Stimulated activated CD4-positive, alpha-beta T cell treated with anti-CD3 and anti-CD28 coated beads, Interleukin-4, amount 100 ng/mL, for 24 hours (primary cell): ENCODE results near the gene FBLN2.
"Not testable (repeated sequence)": the region's sequence is repeated elsewhere in the genome, so short reads cannot be mapped to it uniquely, and the experiment has no call there.

Experiments used
- DNase-seq: peaks from one replicate; pipeline ENCODE4 v3.0.0-alpha.2; 2020

FBLN2 gene

GRCh38 chr3:13514639-13515435 is 34.1 kb upstream of the FBLN2 start:
- no peak for DNase-seq

- DNase-seq = no peak
These were observed 32.9 kb upstream of the FBLN2 start for GRCh38 chr3:13515786-13516759.

- no peak for DNase-seq
These were observed 32.2 kb upstream of the FBLN2 start for GRCh38 chr3:13516760-13517135.

DNA sequence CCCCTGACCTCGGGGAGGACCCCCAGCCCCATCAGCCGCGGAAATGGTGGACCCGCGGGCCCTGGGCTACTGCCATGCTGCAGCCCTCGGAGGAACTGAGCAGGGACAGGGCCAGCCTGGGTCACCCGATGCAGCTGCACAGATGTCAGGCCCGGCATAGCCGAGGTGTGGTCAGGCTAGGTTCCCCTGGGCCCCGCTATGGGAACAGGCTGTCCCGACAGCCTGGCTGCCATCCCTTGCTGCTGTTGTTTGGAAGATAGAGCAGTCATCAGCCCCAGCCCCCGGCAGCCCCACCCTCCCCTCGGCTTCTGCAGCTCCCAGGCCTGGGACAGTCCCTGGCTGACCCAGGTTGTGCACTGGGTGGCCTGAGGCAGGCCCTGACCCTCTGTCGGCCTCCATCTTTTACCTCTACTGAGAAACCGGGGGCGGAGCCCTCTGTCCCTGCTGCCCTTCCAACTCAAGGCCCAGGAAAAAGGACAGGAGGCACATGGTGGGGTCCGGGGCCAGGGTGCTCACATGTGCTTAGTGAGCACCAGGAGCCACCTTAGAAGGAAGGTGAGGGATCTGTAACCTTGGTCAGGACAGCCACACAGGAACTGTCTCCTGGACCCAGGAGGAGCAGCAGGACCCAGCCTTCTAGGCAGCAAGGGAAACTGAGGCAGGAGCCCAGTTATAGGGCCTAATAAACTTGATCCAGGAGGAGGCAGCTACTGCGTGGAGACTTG is 31.5 kb upstream of the FBLN2 start:
- no peak for DNase-seq

GRCh38 chr3:13518516-13518953 is 30.4 kb upstream of the FBLN2 start:
- no peak for DNase-seq

- DNase-seq = no peak
These were observed 29.7 kb upstream of the FBLN2 start for GRCh38 chr3:13519006-13519791.

DNA sequence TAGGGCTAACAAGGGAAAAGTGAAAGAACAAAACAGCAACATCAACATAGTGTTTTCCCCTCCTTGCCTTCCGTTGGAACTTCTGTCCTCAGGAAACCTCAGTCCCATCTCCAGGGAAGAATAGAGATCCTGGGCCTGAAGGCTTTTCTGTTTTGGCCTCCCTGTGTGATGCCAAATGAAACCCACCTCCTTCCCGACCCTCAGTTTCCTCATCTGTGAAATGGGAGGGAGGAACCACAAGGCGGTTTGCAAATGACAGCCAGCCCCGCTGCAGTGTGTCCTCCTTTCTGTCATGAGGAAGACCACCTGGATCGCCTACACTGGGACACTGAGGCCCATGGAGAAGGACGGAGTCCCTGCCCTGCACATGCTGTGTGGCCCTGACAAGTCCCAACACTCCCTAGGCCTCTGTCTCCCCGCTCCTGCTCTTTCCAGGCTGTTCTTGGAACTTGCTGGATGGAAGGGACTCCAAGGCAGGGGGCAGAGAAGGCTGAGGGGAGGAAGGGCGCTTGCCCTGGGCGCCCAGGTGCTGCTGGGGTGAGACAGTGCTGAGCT is 28.5 kb upstream of the FBLN2 start:
- DNase-seq = no peak

GRCh38 chr3:13521309-13521708 is 27.6 kb upstream of the FBLN2 start:
- DNase-seq = no peak

GRCh38 chr3:13521749-13522148 is 27.2 kb upstream of the FBLN2 start:
- DNase-seq = not testable (repeated sequence)

GRCh38 chr3:13522236-13522635 is 26.7 kb upstream of the FBLN2 start:
- DNase-seq = no peak

- no peak for DNase-seq
These were observed 23.8 kb upstream of the FBLN2 start for GRCh38 chr3:13524979-13525669.

GRCh38 chr3:13525827-13526625 is 22.9 kb upstream of the FBLN2 start:
- DNase-seq = no peak

- DNase-seq = no peak
These were observed 22.3 kb upstream of the FBLN2 start for GRCh38 chr3:13526626-13526949.

GRCh38 chr3:13528217-13528867 is 20.6 kb upstream of the FBLN2 start:
- no peak for DNase-seq

DNA sequence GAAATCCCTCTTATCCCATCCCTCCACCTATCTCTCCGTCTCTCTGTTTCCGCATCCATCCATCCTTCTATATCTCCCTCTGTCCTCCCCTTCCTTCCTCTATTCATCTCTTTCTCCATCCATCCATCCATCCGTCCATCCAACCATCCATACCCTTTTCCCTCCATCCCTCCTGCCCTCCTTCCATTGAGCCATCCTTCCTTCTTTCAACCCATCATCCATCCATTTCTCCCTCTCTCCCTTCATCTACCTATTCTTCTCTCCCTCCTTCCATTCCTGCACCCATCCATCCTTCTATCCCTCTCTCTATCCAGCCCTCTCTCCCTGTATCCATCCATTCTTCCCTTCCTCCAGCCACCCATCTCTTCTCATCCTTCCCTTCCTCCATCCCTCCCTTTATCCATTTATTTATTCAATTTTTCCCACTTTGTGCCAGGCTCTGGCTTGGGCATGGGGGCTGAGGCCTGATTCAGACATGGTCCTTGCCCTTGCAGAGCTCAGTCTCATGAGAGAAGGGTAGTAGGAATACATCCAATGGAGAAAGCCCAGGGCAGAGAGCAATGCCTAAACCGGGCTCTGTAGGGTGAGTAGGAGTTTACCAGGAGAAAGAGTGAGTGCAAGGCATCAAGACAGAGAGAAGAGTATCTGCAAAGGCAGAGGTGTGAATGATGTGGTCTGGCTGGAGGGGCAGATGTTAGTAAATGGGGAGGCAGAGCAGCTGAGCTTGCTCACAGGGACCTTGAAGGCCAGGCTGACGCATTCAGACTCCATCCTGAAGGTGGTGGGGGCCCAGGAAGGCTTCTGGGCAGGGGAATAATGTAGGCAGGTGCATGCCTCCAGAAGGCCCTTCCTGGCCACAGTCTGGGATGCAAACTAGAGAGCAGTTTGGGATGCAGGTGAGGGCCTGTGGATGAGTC is 19.5 kb upstream of the FBLN2 start:
- DNase-seq = no peak

DNA sequence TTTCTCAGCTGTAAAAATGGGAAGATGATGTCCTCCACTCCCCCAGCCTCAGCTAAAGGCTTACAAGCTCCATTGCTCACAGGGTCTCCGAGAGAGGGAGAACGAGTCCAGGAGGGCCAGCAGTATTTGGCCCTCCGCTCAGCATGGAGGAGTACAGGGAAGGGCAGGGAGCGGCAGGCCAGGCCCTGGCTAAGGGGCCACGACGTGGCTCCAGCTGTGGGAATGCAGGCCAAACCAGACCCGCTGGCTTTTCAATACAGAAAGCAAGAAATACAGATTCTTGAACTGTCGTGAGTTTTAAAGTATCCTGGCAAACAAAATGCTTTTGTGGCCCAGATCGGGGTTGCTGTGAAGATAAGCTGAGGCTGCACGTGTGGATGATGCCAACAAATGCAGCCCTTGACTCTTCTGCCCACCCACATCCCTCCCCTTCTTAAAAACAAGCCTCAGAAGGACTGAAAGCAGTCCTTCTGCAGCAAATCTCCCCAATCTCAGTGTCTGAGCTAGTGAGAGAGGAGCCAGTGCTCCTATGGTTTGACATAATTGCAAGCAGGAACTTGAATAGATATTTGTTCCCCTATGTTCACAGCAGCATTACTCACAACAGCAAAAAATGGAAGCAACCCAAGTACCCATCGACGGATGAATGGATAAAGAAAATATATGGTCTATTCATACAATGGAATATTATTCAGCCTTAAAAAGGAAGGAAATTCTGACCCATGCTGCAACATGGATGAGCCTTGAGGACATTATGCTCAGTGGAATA is 18.5 kb upstream of the FBLN2 start:
- no peak for DNase-seq

DNA sequence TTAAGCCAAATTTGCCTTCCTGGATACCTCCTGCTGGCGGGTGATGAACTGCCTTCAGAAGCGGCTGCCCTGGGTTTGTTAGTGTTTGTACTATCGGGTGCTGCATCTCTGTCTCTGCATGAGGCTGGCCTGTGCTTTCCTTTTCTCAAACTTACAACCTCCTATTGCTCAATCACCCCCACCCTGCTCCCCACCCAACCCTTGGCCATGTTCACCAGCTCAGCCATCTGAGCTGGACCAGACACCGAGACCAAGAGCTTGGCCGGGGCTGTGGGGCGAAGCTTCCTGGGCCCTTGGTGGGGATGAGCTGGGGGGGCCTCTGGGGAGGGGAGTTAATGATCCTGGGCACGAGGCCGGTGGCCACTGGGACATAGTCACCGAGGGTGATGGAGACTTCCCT is 16.8 kb upstream of the FBLN2 start:
- no peak for DNase-seq

DNA sequence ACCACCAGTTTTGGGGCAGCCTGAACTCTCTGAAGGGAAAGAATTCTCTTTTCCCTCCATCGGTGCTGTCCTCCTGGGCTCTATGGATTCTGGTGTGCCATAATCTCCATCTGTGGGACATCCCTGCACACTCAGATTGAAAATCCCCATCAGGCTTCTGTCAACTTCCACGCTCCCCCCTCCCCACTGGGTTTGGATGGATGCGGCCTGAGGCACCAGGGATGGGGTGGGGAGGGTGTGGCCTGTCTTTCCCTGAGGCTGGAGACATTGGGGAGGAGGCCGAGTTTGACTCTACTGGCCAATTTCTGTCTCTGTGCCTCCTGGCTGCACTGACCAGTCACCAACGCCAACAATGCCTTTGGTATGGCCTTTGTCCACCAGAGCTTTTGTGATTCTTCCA is 16.3 kb upstream of the FBLN2 start:
- DNase-seq = no peak
